ENCODE results near the gene PGA5.

- TF ChIP-seq CTCF (IDR thresholded peaks at IDR 0.05): no peak
- no peak for TF ChIP-seq POLR2A (IDR thresholded peaks at IDR 0.05)
These were observed 40.7 kb downstream of the PGA5 start for GRCh38 chr11:61281581-61282250.

Measured in esophagus squamous epithelium (tissue), 4 donors.